Placental epithelial cell (primary cell): ENCODE measurements around the gene PRR12. TPM values are rescaled to one million over a fixed set of nuclear protein-coding genes. Genes with fewer than 3 reads are reported as not detected.

Source experiments
- small RNA-seq: library from RNA; depleted of rRNA; stranded (forward); fragments of <200 nt; gene quantifications from one replicate; pipeline ENCODE3, GENCODE V24; 2012
- total RNA-seq: library from RNA; depleted of rRNA; stranded (reverse); fragments of >200 nt; gene quantifications from 2 replicates; pipeline ENCODE4 v1.2.3, GENCODE V29; 2012

The PRR12 gene
- 4.4 and 5.9 TPM in 2 replicates for total RNA-seq

DNA sequence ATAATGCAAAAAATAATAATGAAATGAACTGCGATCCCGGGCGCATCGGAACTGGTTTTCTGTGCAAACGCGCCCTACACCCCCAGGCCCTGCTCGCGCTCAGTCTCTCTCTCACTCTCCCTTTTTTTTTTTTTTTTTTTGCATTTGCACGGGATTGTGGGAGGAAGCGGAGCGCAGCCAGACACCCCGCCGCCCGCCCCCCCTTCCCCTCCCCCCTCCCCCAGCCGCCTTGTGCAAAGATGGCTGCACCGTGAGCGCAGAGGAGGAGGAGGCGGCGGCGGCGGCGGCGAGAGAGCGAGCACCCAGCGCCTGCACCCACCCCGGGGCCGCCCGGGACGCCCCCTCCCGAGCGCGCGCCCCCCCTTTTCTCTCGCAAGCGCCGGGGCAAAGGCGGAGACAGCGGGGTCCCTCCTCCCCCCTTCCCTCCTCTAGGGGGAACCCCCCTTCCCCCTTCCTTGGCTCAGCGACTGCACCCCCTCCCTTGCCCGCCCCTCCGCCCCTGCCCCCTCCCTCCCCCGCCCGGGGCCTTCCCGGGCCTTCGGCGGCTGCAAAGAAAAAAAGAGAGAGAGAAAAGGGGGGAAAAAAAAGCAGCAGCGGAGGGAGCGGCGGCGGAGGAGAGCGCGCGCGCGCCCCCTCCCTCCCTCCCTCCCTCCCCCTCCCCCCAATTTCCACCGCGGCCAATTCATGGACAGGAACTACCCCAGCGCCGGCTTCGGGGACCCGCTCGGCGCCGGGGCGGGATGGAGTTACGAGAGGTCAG is at the start of gene PRR12:
Gene PRR12 (plus strand): TSS at position 212 of the 760 bp plus-strand sequence. CDS start 473 bp downstream, at position 685.

GRCh38 chr19:49580264-49581006 is 10.5 kb upstream of the PRR12 start, which contains the start of gene NOSIP:
Gene NOSIP (minus strand): TSS chr19:49580556. CDS start chr19:49560691, 19,865 bp downstream.

GRCh38 chr19:49581007-49581508 is 9.9 kb upstream of the PRR12 start, which contains the start of gene PRRG2:
Gene PRRG2 (plus strand): TSS chr19:49581316. CDS start chr19:49583220, 1,904 bp downstream.

DNA sequence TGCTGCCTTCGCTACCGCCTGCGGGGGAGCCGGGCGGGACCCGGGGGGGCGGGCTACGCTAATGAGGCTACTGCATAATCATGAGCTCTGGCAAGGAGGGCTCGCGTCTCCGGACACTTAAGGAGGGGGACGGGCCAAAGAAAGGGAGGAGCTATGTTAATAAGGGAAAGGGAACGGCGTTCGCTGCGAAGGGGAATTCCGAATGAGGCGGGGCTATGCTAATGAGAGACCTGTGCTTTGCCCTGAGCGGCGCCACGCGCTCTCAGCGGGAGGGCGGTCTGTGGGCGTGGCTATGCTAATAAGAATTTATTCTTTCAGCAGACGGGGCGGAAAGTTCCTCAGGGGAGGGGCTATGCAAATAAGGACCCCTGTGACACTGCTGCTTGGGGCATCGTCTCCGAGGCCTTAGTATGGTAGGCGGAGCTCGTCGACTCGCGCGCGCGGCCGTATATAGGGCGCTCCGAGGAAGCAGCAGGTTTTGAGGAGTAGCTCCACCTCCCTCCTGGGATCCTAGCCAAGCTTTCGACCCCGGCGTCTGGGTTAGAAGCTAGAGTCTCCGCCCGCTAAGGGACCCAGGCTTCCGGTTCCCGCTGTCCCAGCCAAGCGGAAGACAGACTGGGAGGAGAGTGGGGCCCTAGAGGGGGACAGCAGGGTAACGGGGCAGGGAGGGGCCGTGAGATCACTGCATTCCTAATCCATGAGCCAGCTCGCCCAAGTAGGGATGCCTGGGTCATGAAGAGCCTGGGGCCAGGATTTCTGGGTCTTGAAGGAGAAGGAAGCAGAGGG is 49.3 kb downstream of the PRR12 start, which contains the start of gene RRAS:
Gene RRAS (minus strand): TSS at position 31 of the 786 bp plus-strand sequence. CDS start 45 bp downstream, outside the sequence.

GRCh38 chr19:49641688-49642491 is 50.9 kb downstream of the PRR12 start, which contains the start of gene SCAF1:
Gene SCAF1 (plus strand): TSS chr19:49642209. CDS start chr19:49645027, 2,818 bp downstream.

DNA sequence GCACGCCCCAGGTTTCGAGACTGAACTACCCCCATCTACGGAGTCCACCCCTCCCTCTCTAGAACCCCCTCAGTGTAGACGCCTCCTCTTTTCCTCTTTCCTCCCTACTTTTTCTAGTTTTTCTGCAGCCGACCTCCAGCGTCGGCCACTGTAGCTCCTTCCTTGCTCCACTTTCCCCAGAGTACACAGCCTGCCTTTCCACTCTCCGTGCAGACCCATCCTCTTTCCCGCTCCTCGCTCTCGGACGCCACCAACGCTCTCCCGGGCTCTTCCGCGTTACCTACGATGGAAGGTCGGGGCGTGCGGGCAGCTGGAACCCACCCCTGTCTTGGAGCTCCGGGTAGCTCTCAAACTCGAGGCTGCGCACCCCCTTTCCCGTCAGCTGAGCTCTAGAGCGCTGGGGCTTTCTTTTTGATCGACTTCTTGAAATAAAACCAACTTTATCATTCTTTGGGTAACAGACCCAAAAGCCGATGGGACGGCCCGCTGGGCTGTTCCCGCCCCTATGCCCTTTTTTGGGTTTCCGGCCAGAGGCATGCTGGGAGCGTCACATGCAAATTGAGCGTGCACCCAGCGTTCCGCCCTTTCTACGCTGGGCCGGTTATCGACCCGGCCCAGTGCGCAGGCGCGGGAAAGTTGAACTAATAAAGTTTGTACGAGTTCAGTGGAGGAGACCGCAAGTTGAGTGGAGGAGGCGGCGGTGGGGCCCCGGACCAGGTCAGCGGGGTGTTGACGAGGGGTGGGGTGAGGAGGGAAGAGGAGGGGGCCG is 74.6 kb downstream of the PRR12 start, which contains the start of the genes BCL2L12 and IRF3:
Gene BCL2L12 (plus strand): TSS at position 583 of the 769 bp plus-strand sequence. CDS start 760 bp downstream, outside the sequence.
Gene IRF3 (minus strand): TSS at position 507 of the 769 bp plus-strand sequence. CDS start 1,019 bp downstream, outside the sequence.

Small RNAs within 50 kb of the gene (small RNA-seq; reads per million reads assigned to genes)
- gene RF00019, result not detected

Other genes with a start within 250 kb of the PRR12 start
- gene TEAD2, start 228.8 kb upstream of the PRR12 start, total RNA-seq, result 5.1 and 18.8 TPM in 2 replicates
- gene DKKL1, start 227.3 kb upstream of the PRR12 start, total RNA-seq, result 0.39 TPM in 1 of 2 replicates, not detected in the other
- not detected in 2 replicates for gene KASH5, start 202.9 kb upstream of the PRR12 start, total RNA-seq
- not detected in 2 replicates for gene PTH2, start 167.7 kb upstream of the PRR12 start, total RNA-seq
- gene GFY, start 165.8 kb upstream of the PRR12 start, total RNA-seq, result not detected in 2 replicates
- under 0.01 TPM in 1 of 2 replicates, not detected in the other for gene SLC17A7, start 149.7 kb upstream of the PRR12 start, total RNA-seq
- gene PIH1D1, start 139.4 kb upstream of the PRR12 start, total RNA-seq, result 84.0 and 118 TPM in 2 replicates
- gene ALDH16A1, start 138.0 kb upstream of the PRR12 start, total RNA-seq, result 27.1 and 34.2 TPM in 2 replicates
- gene FLT3LG, start 117.0 kb upstream of the PRR12 start, total RNA-seq, result 0.79 TPM in 1 of 2 replicates, not detected in the other
- 2,267 and 3,501 TPM in 2 replicates for gene RPL13A, start 103.6 kb upstream of the PRR12 start, total RNA-seq
- 2,287 and 2,633 TPM in 2 replicates for gene RPS11, start 94.7 kb upstream of the PRR12 start, total RNA-seq
- 39.7 and 108 TPM in 2 replicates for gene FCGRT, start 78.5 kb upstream of the PRR12 start, total RNA-seq
- gene RCN3, start 63.2 kb upstream of the PRR12 start, total RNA-seq, result 39.7 and 79.5 TPM in 2 replicates
- gene NOSIP, start 10.6 kb upstream of the PRR12 start, total RNA-seq, result 64.0 and 72.6 TPM in 2 replicates
- gene PRRG2, start 9.9 kb upstream of the PRR12 start, total RNA-seq, result 8.6 and 11.2 TPM in 2 replicates
- gene RRAS, start 49.0 kb downstream of the PRR12 start, total RNA-seq, result 50.3 and 51.6 TPM in 2 replicates
- 19.6 and 31.6 TPM in 2 replicates for gene SCAF1, start 51.0 kb downstream of the PRR12 start, total RNA-seq
- gene IRF3, start 74.7 kb downstream of the PRR12 start, total RNA-seq, result 64.0 and 64.4 TPM in 2 replicates
- gene BCL2L12, start 74.8 kb downstream of the PRR12 start, total RNA-seq, result 8.2 and 16.1 TPM in 2 replicates
- gene PRMT1, start 86.1 kb downstream of the PRR12 start, total RNA-seq, result 132 and 208 TPM in 2 replicates
- 0.43 and 1.2 TPM in 2 replicates for gene ADM5, start 98.4 kb downstream of the PRR12 start, total RNA-seq
- 1.6 and 3.1 TPM in 2 replicates for gene CPT1C, start 99.9 kb downstream of the PRR12 start, total RNA-seq
- 0.76 and 6.7 TPM in 2 replicates for gene TSKS, start 172.1 kb downstream of the PRR12 start, total RNA-seq
- 90.3 and 178 TPM in 2 replicates for gene AP2A1, start 175.8 kb downstream of the PRR12 start, total RNA-seq
- 23.9 and 25.5 TPM in 2 replicates for gene FUZ, start 222.1 kb downstream of the PRR12 start, total RNA-seq
- gene MED25, start 227.1 kb downstream of the PRR12 start, total RNA-seq, result 26.3 and 33.5 TPM in 2 replicates